ENCODE results near the gene FOXJ3. TPM values are rescaled to one million over a fixed set of nuclear protein-coding genes. Genes with fewer than 3 reads are reported as not detected.

The FOXJ3 gene
- total and polyA plus RNA-seq, 2 donors (not counting 1 experiment from before 2014, with no cell fraction given): 15.4 to 76.4 TPM

GRCh38 chr1:42266253-42267135 is 68.5 kb downstream of the FOXJ3 start:
- Mint-ChIP-seq H3K27ac (no peak overlapping the region), H3K9me3 (ENCODE audit: insufficient read depth) (no peaks in the 10 kb centered on the region), H3K4me1 (peaks cover 57% of the 10 kb centered on the region), H3K4me3 (no peak overlapping the region), H3K27me3 (no peaks in the 10 kb centered on the region)
- intact Hi-C loops (cut with micrococcal nuclease): no loop called here
- H2AFZ ChIP-seq (ENCODE audit: insufficient read depth, low read depth, low read length, poor library complexity, severe bottlenecking): no peak overlapping the region
- H3K9ac ChIP-seq (ENCODE audit: low read length): no peak overlapping the region
- H3K27me3 ChIP-seq (replicated peaks in 1 of 4; ENCODE audit: control extremely low read depth in 1 of 4, control insufficient read depth in 3 of 4, insufficient read depth in 4 of 4, low read length in 3 of 4): no peaks in the 10 kb centered on the region
- peaks cover 0 to 8% of the 10 kb centered on the region in 2 donors for H3K4me1 ChIP-seq (ENCODE audit: control insufficient read depth in 2 of 2, insufficient read depth in 2 of 2, low read length in 2 of 2)
- H3K36me3 ChIP-seq (replicated peaks in 1 of 2; ENCODE audit: control extremely low read depth in 1 of 2, control insufficient read depth in 1 of 2, extremely low read depth in 1 of 2, insufficient read depth in 2 of 2, low read length in 1 of 2): peaks cover 2 to 21% of the 10 kb centered on the region in 2 experiments
- peaks cover 51% of the 10 kb centered on the region for H3K79me2 ChIP-seq (ENCODE audit: control insufficient read depth, insufficient read depth, low read length)
- no peak overlapping the region for H3K27ac ChIP-seq (ENCODE audit: low read length in 2 of 2)
- WGBS (ENCODE audit: insufficient coverage): 93% methylated on average over 2 of the region's 4 CpGs
- ChIA-PET CTCF (no interaction called here), POLR2A (no interaction called here)
- no peak for ATAC-seq (ENCODE audit: low read depth)
- H3K9me3 ChIP-seq (ENCODE audit: control extremely low read depth in 1 of 3, control insufficient read depth in 2 of 3, insufficient read depth in 1 of 3, low read length in 2 of 3): no peaks in the 10 kb centered on the region
- no peak overlapping the region for H3K4me2 ChIP-seq (replicated peaks; ENCODE audit: low read depth, low read length, poor library complexity, severe bottlenecking)
- H4K20me1 ChIP-seq (ENCODE audit: control insufficient read depth, insufficient read depth, low read length, poor library complexity, severe bottlenecking): peaks cover 26% of the 10 kb centered on the region
- no peak for DNase-seq
- no peak overlapping the region for H3K4me3 ChIP-seq (ENCODE audit: control extremely low read depth in 1 of 5, extremely low read depth in 1 of 5, insufficient read depth in 1 of 5, low read depth in 2 of 5, low read length in 4 of 5)
- TF ChIP-seq, protein P1, sequence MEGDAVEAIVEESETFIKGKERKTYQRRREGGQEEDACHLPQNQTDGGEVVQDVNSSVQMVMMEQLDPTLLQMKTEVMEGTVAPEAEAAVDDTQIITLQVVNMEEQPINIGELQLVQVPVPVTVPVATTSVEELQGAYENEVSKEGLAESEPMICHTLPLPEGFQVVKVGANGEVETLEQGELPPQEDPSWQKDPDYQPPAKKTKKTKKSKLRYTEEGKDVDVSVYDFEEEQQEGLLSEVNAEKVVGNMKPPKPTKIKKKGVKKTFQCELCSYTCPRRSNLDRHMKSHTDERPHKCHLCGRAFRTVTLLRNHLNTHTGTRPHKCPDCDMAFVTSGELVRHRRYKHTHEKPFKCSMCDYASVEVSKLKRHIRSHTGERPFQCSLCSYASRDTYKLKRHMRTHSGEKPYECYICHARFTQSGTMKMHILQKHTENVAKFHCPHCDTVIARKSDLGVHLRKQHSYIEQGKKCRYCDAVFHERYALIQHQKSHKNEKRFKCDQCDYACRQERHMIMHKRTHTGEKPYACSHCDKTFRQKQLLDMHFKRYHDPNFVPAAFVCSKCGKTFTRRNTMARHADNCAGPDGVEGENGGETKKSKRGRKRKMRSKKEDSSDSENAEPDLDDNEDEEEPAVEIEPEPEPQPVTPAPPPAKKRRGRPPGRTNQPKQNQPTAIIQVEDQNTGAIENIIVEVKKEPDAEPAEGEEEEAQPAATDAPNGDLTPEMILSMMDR (IDR thresholded peaks at IDR 0.05): no peak
- TF ChIP-seq EZH2 (IDR thresholded peaks at IDR 0.05; ENCODE audit: borderline replicate concordance, insufficient read depth, low read depth, low read length, poor library complexity, severe bottlenecking): no peak
